ENCODE data around the gene ZNF286A.
"Not testable (repeated sequence)": the region's sequence is repeated elsewhere in the genome, so short reads cannot be mapped to it uniquely, and the experiment has no call there.

Gene ZNF286A

GRCh38 chr17:15699413-15699924 lies at the start of gene ZNF286A:
Gene ZNF286A, plus strand, starts transcription at chr17:15699752. Its CDS starts 578 bp downstream, at chr17:15700330.
- peak; percentile 57 to 100 (median 97) for DNase-seq

- DNase-seq = peak in 3 of 56 donors; percentile 12 to 29 (median 18)
Observed at GRCh38 chr17:15649861-15650421, 49.6 kb upstream of the ZNF286A start.

- peak in 3 of 56 donors; percentile 6 to 32 (median 22) for DNase-seq
Observed at GRCh38 chr17:15650741-15651582, 48.6 kb upstream of the ZNF286A start.

DNA sequence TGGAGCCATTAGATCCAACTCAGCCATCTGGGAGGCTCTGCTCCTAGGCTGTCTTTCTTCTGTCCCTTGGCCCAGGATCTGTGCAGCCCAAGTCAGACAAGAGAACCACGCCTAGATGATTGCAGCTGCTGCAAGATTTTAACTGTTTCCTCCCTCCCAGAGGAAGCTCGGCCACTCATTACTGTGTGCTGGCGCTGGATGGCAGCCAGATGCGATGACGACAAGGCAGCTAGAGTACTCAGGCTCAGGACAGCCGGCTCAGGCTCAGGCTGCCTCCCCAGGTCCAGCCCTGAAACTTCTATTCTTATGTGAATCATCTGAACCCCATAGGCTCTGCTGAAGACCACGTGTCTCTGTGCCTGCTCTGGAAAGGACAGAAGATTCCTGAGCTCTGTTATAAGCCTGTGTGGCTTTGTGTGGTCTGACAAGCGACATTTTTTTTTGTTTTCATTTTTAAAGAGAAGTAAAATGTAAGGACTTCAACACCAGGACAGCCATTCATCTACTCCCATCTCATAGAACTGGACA lies 47.9 kb upstream of the ZNF286A start:
- peak in 51 of 56 donors; percentile 9 to 91 (median 49) for DNase-seq

- DNase-seq = no peak
Observed at GRCh38 chr17:15652960-15653359, 46.6 kb upstream of the ZNF286A start.

- not testable (repeated sequence) for DNase-seq
Observed at GRCh38 chr17:15654401-15654800, 45.2 kb upstream of the ZNF286A start.

- no peak for DNase-seq
Observed at GRCh38 chr17:15654886-15655561, 44.5 kb upstream of the ZNF286A start.

DNA sequence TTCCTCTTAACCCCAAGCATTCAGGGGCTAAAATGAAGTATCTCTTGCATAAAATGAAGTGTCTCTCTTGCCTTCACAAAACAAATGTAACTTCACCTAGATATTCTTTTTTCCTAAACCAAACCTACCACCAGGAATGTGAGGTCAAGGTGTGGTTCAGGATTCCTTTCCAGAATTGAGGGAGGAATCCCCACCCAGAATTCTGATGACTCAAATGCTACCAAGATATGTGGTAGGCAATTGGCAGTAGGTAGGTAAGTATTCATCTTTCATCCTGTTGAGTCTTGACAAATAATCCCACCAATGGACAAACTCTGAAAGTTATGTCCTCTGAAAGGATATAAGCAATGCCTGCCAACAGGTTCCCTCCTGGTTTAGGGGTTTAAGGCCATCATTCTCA lies 41.7 kb upstream of the ZNF286A start:
- DNase-seq = no peak

DNA sequence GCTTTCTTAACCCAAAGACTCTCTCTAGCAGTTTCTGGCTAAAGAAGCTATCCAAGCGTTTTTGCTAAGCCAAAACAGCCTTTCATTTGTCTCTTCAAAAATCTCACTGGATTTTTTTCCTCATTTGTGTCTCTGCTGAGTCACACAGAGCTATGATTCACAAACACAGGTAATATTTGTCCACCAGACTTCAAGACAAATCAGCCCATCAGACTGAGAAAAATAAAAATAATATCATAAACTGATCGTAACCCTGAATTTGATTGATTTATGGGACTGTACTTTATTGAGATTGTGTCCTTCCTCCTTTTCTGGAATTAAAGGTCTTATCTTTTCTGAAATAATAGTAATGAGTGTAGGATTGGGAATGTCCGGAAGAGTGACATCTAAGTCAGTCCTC lies 41.3 kb upstream of the ZNF286A start:
- no peak for DNase-seq

DNA sequence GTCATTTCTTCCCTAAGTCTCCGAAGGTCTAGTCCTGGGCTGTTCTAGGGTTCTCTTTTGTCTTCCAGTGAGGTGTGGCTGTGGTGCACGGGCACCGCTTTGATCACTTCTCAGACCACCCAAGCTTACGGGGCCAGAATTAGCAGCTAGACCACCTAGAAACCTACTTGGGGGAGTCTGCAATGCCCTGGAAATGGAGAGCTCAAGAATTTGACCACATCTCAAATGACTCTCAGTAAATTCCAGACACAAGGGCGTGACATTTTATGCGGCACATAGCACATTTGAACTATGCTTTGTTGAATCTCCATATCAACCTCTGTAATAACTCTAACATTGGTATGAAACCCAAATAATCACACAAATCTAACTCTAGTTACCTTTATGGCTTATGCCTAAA lies 40.3 kb upstream of the ZNF286A start:
- no peak for DNase-seq

GRCh38 chr17:15659663-15660062 lies 39.9 kb upstream of the ZNF286A start:
- no peak for DNase-seq

- DNase-seq = no peak
Observed at GRCh38 chr17:15660077-15660476, 39.5 kb upstream of the ZNF286A start.

DNA sequence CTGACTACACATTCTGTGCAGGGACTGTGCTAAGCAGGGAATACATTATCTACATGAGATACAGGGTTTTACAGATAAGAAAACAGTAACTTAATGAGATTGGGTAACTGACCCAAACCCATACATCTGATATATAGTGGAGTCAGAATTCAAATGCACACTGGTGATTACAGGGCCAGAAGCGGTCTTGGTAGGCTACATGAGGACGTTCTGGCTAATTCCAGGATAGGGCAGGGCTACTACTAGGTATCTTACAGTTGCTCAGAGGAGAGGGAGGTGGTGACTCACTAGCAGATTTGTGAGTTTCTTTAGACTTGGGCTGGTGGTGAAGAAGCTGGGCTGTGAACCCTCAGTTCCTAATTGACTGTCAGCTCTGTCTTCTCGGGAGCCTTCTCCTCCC lies 36.9 kb upstream of the ZNF286A start:
- DNase-seq = no peak

GRCh38 chr17:15663176-15663575 lies 36.4 kb upstream of the ZNF286A start:
- DNase-seq = no peak

GRCh38 chr17:15663691-15664090 lies 35.9 kb upstream of the ZNF286A start:
- DNase-seq = no peak

GRCh38 chr17:15669526-15669925 lies 30.0 kb upstream of the ZNF286A start:
- DNase-seq = not testable (repeated sequence)

DNA sequence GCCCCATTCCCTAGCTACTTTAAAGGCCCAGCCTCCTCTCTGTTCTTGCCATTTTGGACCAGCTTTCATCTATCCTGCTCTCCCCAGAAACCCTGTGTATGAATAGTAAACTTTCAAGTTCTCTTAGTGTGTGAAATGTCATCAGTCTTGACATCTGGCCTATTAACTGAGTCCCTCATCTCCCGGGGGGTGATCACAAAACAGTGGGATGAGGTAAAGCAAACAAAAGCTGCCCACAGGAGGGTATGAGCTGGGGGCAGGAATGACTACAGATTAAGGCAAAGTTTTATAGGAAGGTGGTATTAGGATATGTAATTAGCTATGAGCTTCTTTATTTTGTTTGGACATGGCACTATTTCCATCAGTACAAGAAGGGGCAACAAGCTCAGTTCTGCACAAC lies 24.9 kb upstream of the ZNF286A start:
- DNase-seq = not testable (repeated sequence)

DNA sequence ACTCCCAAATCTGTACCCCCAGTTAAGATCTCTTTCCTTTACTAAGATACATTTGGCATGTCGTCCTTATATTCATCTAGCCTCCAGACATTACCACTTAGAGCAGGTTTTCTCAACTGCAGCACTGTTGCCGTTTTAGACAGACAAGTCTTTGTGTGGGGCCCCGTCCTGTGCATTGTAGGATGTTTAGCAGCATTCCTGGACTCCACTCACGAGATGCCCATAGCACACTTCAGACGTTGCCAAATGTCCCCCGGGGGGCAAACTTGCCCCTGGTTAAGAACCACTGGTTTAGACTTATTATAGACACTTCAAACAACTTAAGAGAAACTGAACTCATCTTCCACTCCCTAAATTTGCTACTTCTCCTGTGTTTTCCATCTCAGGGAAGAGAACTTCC lies 23.6 kb upstream of the ZNF286A start:
- DNase-seq = not testable (repeated sequence)

DNA sequence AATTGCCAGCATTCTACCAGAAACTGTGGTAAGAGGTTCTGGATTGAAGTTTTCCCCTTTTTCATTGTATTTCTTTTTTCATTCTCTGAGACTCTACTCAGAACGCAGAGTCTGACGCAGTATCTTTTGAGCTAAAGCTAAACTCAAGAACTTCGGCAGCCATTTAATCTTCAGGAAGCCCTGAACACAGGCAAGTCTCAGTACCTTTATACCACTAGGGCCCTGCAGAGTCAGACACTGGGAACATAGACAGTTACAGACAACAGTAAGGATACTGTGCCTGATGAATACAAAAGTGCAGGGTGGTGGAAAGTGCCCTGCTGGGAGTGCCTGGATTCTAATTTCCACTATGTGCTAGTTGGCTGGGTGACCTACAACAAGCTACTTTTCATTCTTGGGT lies 16.4 kb upstream of the ZNF286A start:
- not testable (repeated sequence) for DNase-seq

DNA sequence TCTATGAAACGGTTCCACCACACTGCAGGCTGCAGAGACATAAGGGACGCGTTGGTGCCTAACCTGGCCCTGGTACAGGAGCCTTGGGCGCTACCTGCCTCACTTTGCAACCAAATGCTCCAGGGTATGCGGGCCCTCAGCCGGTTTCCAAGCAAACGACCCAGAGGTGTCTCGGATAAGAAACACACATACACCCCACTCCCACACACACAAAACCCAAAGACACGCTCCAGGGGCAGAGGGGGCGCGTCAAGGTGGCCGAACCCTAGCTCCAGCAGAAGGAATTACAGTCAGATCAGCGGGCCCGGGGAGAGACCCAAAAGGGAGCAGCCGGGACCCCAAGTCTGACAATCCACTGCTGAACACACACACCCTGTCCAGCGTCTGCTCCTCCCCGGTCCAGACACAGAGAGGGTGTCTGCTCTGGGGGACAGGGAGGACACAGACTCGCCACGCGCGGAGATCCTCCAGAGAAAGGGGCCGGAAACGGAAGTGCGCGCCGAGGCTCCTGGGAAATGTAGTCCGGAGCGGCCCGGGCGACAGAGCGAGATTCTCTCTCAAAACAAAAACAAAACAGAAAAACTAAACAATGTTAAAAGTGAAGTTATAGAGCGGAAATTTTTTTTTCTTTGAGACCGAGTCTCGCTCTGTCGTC lies 15.6 kb upstream of the ZNF286A start, which contains the start of gene TRIM16:
Gene TRIM16 (minus strand): TSS at position 488 of the 655 bp plus-strand sequence. CDS start 32,702 bp downstream, outside the sequence.
- DNase-seq = peak in 55 of 56 donors; percentile 6 to 90 (median 68)

DNA sequence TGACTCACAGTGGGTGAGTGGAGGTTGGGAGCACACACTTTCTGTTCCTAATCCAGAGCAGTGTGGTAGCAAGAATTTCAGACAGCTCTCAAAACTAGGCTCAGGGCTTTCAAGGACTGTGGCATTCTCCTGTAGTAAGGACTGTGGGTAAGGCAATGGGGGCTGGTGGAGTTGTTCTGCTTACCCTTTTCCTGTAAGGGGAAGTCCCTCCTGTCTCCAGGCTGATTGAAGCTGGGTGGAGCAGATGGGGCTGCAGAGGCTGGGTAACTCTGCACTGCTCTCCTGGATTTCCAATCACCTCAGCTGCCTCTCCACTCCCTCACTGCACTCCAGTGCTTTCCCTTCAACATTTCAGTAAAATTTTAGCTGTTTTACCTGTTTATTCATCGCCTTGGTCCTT lies 12.1 kb upstream of the ZNF286A start:
- not testable (repeated sequence) for DNase-seq
